WI38 (cell line): ENCODE data around the gene ARHGAP21.
A peak's percentile ranks its signal among the peaks of the same experiment; 100 is the strongest.

Experiments used
- H3K4me3 ChIP-seq: 2 replicates; pipeline ENCODE4 v1.5.1; 2011; ENCODE audit warnings: low read depth, mild to moderate bottlenecking, control low read depth, low read length
- CTCF ChIP-seq: IDR thresholded peaks from 2 replicates; pipeline ENCODE4 v1.5.1; 2012; ENCODE audit warnings: low read depth, mild to moderate bottlenecking, control low read depth, low read length

Gene ARHGAP21

GRCh38 chr10:24650669-24651391, 72.9 kb downstream of the ARHGAP21 start:
- TF ChIP-seq CTCF, result no peak
- no peak overlapping the region for H3K4me3 ChIP-seq

- TF ChIP-seq CTCF, result no peak
- H3K4me3 ChIP-seq, result no peak overlapping the region
Measured at GRCh38 chr10:24645784-24646183, 77.9 kb downstream of the ARHGAP21 start.

DNA sequence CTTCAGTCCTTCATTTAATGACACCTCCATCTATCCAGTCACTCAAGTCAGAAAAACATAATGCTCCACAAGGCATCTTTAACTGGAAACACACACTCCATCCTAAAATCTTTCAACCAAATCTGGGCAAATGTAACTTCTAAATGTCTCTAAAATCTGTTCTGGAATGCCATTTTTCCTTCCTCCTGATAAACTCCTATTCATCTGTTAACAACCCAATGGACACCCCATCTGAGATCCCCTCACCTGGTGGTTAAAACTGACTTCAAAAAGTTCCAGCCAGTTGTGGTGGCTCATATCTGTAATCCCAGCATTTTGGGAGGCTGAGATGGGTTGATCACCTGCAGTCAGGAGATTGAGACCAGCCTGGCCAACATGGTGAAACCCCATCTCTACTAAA, 78.7 kb downstream of the ARHGAP21 start:
- TF ChIP-seq CTCF, result no peak
- no peak overlapping the region for H3K4me3 ChIP-seq

GRCh38 chr10:24643679-24644209, 79.9 kb downstream of the ARHGAP21 start:
- TF ChIP-seq CTCF, result no peak
- no peak overlapping the region for H3K4me3 ChIP-seq

DNA sequence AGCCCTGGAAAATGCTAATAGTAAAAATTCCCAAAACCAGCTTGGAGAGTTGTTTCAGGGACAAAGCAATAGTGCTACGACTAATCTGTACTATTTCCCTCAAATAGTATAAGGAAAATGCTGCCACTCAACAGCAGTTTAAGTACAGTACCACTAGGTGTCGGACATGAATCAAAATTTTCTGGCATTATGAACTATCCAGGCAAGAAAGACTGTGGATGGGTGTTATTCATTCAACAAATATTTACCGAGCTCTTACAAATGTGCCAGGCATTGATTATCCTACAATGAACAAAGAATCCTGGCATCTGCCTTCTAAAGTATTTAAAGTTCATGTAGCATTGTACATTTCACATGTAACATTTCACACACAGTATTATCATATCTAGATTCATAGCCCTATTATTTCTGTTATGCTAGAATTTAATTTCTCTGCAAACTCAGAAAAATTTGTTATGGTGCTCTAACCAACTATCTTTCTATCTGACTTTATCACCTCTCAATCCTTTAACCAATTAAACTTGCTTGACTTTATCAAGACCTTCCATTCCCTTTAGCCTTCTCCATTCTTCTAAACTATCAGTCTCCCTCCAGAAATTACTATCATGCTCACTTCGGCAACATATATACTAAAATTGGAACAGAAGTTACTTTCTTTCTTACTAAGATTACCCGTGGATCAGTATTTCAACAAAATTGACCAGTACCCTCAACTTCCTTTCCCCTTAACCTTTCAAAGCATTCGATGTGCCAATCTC, 80.6 kb downstream of the ARHGAP21 start:
- no peak overlapping the region for H3K4me3 ChIP-seq
- peak; percentile 49; the same call in 1 of the 2 replicates for TF ChIP-seq CTCF

GRCh38 chr10:24639124-24639523, 84.6 kb downstream of the ARHGAP21 start:
- H3K4me3 ChIP-seq, result no peak overlapping the region
- no peak for TF ChIP-seq CTCF

- H3K4me3 ChIP-seq, result no peak overlapping the region
- no peak for TF ChIP-seq CTCF
Measured at GRCh38 chr10:24625778-24626177, 97.9 kb downstream of the ARHGAP21 start.
